Stimulated activated CD8-positive, alpha-beta memory T cell treated with anti-CD3 and anti-CD28 coated beads, Interleukin-15, amount 100 ng/mL, for 4 hours (primary cell): ENCODE measurements around the gene GYG1.

Source experiments
- DNase-seq, 2 donors: peaks; one replicate each; pipeline ENCODE4 v3.0.0-alpha.2; 2020; ENCODE audit warnings: low read depth in 2 of 2

The GYG1 gene

GRCh38 chr3:148991219-148992026 is at the start of gene GYG1:
Gene GYG1, plus strand, starts transcription at chr3:148991540. Its CDS starts 101 bp downstream, at chr3:148991641.
- peak; percentile 70 to 75 for DNase-seq

- no peak for DNase-seq
Measured at GRCh38 chr3:148943506-148944205, 47.7 kb upstream of the GYG1 start.

GRCh38 chr3:148945116-148945515 is 46.2 kb upstream of the GYG1 start:
- DNase-seq: no peak

- no peak for DNase-seq
Measured at GRCh38 chr3:148948913-148949657, 42.3 kb upstream of the GYG1 start.

- DNase-seq: no peak
Measured at GRCh38 chr3:148950806-148951205, 40.5 kb upstream of the GYG1 start.

- DNase-seq: no peak
Measured at GRCh38 chr3:148951599-148952361, 39.6 kb upstream of the GYG1 start.

- DNase-seq: no peak
Measured at GRCh38 chr3:148953094-148953493, 38.2 kb upstream of the GYG1 start.

- no peak for DNase-seq
Measured at GRCh38 chr3:148954981-148955380, 36.4 kb upstream of the GYG1 start.

- no peak for DNase-seq
Measured at GRCh38 chr3:148955544-148956346, 35.6 kb upstream of the GYG1 start.

GRCh38 chr3:148957586-148957985 is 33.8 kb upstream of the GYG1 start:
- no peak for DNase-seq

GRCh38 chr3:148958696-148959095 is 32.6 kb upstream of the GYG1 start:
- DNase-seq: no peak

GRCh38 chr3:148962513-148962912 is 28.8 kb upstream of the GYG1 start:
- no peak for DNase-seq

- no peak for DNase-seq
Measured at GRCh38 chr3:148964809-148965208, 26.5 kb upstream of the GYG1 start.

GRCh38 chr3:148968321-148968720 is 23.0 kb upstream of the GYG1 start:
- no peak for DNase-seq

- DNase-seq: no peak
Measured at GRCh38 chr3:148970271-148970670, 21.1 kb upstream of the GYG1 start.

GRCh38 chr3:148971401-148972163 is 19.8 kb upstream of the GYG1 start:
- DNase-seq: no peak

GRCh38 chr3:148974726-148975125 is 16.6 kb upstream of the GYG1 start:
- DNase-seq: no peak

- no peak for DNase-seq
Measured at GRCh38 chr3:148975248-148975647, 16.1 kb upstream of the GYG1 start.

- no peak for DNase-seq
Measured at GRCh38 chr3:148975696-148976095, 15.6 kb upstream of the GYG1 start.

- DNase-seq: no peak
Measured at GRCh38 chr3:148981273-148981672, 10.1 kb upstream of the GYG1 start.
